HFFc6 (cell line): Measurements from ENCODE around the gene HTRA2. TPM values are rescaled to one million over a fixed set of nuclear protein-coding genes. Genes with fewer than 3 reads are reported as not detected.

Source experiments
- DNase-seq: peaks from one replicate; pipeline ENCODE4 v3.0.0-alpha.2; 2018
- H3K27ac Mint-ChIP-seq: 2 replicates; pipeline ENCODE4 v1.8.0; 2020; ENCODE audit warnings: mild to moderate bottlenecking, mixed read lengths
- H3K27me3 Mint-ChIP-seq: 2 replicates; pipeline ENCODE4 v1.8.0; 2021; ENCODE audit warnings: mild to moderate bottlenecking, moderate library complexity, mixed read lengths; ENCODE audit not compliant: insufficient read depth
- H3K36me3 Mint-ChIP-seq: 2 replicates; pipeline ENCODE4 v1.8.0; 2021; ENCODE audit warnings: low read depth, mixed read lengths
- H3K4me1 Mint-ChIP-seq: 2 replicates; pipeline ENCODE4 v1.8.0; 2020; ENCODE audit warnings: low read depth, mixed read lengths
- H3K4me3 Mint-ChIP-seq: 2 replicates; pipeline ENCODE4 v1.8.0; 2020; ENCODE audit warnings: mild to moderate bottlenecking, moderate library complexity, mixed read lengths
- H3K9me3 Mint-ChIP-seq: 2 replicates; pipeline ENCODE4 v1.8.0; 2020; ENCODE audit warnings: mild to moderate bottlenecking, mixed read lengths
- total RNA-seq, 6 experiments: library from RNA; stranded (reverse); fragmentation: NEBNext Ultra II Directional; extraction: Animal tissue kit (Norgen Biotek cat#: 25700); gene quantifications; 2 replicates in 1 of 6; 3 replicates in 5 of 6; pipeline ENCODE4 v1.2.3, GENCODE V29; 2021
- TF ChIP-seq, protein P1 (sequence below): fragments of 200-600 bp; sonication (generic); IDR thresholded peaks from 2 replicates; pipeline ENCODE4 v1.5.0; 2021; ENCODE audit warnings: antibody characterized with exemption, mild to moderate bottlenecking

The HTRA2 gene
- total RNA-seq, 6 experiments from 2014 or later = 29.7 to 43.3 (median 33.6) TPM

- Mint-ChIP-seq H3K27ac (peak overlapping the region; percentile 100), H3K4me1 (peaks cover 63% of the 10 kb centered on the region), H3K36me3 (peaks cover 22% of the 10 kb centered on the region), H3K9me3 (no peaks in the 10 kb centered on the region), H3K27me3 (peaks cover 17% of the 10 kb centered on the region), H3K4me3 (peak overlapping the region; percentile 98)
- TF ChIP-seq, protein P1, sequence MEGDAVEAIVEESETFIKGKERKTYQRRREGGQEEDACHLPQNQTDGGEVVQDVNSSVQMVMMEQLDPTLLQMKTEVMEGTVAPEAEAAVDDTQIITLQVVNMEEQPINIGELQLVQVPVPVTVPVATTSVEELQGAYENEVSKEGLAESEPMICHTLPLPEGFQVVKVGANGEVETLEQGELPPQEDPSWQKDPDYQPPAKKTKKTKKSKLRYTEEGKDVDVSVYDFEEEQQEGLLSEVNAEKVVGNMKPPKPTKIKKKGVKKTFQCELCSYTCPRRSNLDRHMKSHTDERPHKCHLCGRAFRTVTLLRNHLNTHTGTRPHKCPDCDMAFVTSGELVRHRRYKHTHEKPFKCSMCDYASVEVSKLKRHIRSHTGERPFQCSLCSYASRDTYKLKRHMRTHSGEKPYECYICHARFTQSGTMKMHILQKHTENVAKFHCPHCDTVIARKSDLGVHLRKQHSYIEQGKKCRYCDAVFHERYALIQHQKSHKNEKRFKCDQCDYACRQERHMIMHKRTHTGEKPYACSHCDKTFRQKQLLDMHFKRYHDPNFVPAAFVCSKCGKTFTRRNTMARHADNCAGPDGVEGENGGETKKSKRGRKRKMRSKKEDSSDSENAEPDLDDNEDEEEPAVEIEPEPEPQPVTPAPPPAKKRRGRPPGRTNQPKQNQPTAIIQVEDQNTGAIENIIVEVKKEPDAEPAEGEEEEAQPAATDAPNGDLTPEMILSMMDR = no peak
- peak; percentile 58 for DNase-seq
Observed at GRCh38 chr2:74507926-74508520, 21.7 kb upstream of the HTRA2 start.

GRCh38 chr2:74510272-74510671 is 19.5 kb upstream of the HTRA2 start:
- Mint-ChIP-seq H3K36me3 (peaks cover 8% of the 10 kb centered on the region), H3K4me1 (peaks cover 42% of the 10 kb centered on the region), H3K27me3 (peaks cover 24% of the 10 kb centered on the region), H3K4me3 (no peak overlapping the region), H3K9me3 (no peaks in the 10 kb centered on the region), H3K27ac (no peak overlapping the region)
- TF ChIP-seq, protein P1 = no peak
- no peak for DNase-seq

DNA sequence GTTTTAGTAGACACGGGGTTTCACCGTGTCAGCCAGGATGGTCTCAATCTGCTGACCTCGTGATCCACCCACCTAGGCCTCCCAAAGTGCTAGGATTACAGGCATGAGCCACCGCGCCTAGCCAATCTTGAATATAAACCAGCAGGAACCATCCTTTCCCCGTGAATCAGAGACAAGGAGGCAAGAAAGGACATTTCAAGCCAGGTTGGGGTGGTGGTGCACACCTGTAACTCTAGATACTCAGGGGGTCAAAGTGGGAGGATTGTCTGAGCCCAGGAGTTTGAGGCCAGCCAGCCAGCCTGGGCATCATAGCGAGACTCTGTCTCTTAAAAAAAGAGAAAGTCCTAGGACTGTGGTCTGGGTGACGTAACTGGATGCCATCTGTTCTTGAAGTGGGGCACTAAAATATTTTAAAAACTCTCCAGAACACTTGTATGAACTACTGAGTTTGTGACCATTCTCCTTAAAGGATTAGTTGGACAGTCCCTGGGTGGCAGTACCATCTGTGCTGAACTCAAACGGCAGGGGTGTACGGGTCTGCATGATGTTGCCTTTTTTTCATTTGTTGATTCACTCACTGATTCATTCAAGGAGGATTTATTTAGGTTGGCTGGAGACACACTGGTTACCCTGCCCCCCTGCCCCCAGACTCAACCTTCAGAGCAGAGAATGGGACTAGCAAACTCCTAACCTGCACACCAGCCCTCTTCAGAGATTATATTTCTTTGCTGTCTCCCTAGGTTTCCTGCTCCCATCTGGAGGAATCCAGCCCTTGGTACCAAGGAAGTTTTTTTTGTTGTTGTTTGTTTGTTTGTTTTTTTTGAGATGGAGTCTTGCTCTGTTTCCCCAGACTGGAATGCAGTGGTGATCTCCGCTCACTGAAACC is 18.4 kb upstream of the HTRA2 start:
- H3K9me3 Mint-ChIP-seq = no peaks in the 10 kb centered on the region
- H3K4me3 Mint-ChIP-seq = no peak overlapping the region; the same call in 1 of the 2 replicates
- TF ChIP-seq, protein P1 = no peak
- DNase-seq = no peak
- H3K36me3 Mint-ChIP-seq = peaks cover 6% of the 10 kb centered on the region
- H3K4me1 Mint-ChIP-seq = peaks cover 33% of the 10 kb centered on the region
- peaks cover 29% of the 10 kb centered on the region for H3K27me3 Mint-ChIP-seq
- no peak overlapping the region for H3K27ac Mint-ChIP-seq

DNA sequence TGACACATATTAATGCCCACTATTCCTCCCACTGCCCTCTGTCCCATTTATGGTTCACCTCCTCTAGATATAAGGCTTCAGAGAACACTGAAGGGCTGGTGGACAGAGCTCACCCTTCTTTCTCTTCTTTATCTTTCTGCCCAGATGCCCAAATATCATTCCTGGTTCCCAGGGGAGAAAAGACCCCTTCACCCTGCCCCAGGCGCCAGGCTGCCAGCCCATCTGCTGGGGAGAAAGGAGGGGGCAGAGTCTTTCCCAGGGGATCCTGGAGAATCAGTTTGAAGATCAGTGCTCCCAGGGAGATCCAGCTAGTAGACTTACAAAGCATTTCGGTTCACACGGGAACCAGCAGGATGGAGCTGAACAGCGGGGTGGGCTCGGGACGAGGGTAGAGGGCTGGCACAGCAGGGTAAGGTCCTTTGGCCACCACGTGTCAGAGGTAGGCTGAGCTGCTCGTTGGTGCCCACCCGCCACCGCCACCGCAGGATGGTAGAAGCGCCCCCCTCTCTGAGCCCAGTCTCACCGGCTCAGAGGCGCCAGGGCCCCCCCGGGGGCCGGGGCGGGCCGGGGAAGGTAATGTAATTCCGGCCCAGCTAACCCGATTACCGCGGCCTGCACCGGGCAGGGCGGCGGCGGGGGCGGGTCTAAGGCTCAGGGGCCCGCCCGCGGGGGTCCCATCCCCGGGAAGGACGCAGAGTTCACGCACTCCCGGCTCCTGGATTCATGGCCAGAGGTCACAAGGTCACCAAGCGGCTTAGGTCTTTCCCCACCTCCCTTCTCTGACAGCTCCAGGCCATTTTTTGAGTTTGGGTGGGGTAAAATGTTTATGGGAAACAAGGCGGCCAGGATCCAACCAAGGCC is 16.8 kb upstream of the HTRA2 start:
- Mint-ChIP-seq H3K36me3 (peaks cover 5% of the 10 kb centered on the region; the same call in 1 of the 2 replicates), H3K27ac (no peak overlapping the region), H3K4me3 (no peak overlapping the region), H3K27me3 (peaks cover 42% of the 10 kb centered on the region), H3K4me1 (peaks cover 25% of the 10 kb centered on the region), H3K9me3 (no peaks in the 10 kb centered on the region)
- DNase-seq = no peak
- TF ChIP-seq, protein P1 = no peak

DNA sequence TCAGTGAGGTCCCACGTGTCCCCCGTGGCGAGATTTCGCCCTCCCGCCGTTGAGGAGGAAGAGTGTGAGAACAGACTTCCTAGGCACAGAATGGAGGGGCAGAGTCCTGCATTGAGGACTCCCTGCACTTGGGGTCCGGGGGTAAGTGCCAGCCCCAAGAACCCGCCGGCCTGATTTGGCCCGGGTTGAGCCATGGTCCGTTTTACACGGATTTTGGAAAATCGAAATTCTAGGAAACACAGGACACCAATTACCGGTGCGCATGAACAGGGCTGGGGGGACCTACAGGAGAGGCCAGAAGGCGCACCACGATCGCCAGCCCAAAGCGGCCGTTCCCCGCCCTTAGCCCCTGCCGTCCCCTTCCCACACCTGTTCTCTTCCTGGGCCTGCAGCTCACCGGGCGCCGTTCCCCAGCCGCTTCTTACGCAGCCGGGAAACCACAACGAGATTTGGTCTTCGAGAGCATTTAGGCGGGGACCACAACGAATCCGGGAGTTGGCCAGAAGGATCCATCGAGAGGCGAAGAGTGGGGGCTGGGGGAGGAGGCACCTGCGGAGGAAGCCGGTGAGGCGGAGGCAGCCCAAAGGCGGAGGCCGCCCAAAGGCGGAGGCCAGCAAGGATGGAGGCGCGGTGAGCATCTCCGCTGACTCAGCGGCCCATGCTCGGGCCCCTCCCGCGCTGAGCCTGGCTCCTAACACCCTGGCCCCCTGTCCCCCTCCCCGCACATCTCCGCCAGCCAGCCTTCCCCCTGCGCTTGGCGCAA is 15.9 kb upstream of the HTRA2 start:
- DNase-seq = no peak
- Mint-ChIP-seq H3K4me3 (peak overlapping the region; percentile 38; the same call in 1 of the 2 replicates), H3K9me3 (no peaks in the 10 kb centered on the region), H3K4me1 (peaks cover 17% of the 10 kb centered on the region), H3K27me3 (peaks cover 42% of the 10 kb centered on the region), H3K36me3 (peaks cover 5% of the 10 kb centered on the region; the same call in 1 of the 2 replicates), H3K27ac (no peak overlapping the region)
- TF ChIP-seq, protein P1 = no peak
